ENCODE measurements around the gene LHFPL3. TPM values are rescaled to one million over a fixed set of nuclear protein-coding genes. Genes with fewer than 3 reads are reported as not detected.

The LHFPL3 gene
- total RNA-seq, 1 experiment from 2014 or later: not detected

GRCh38 chr7:104628017-104628416 lies 299.6 kb downstream of the LHFPL3 start:
- Histone ChIP-seq H3K9me3 (ENCODE audit: control insufficient read depth in 1 of 2, insufficient read depth in 1 of 2, low read depth in 1 of 2, low read length in 2 of 2) (no peaks in the 10 kb centered on the region), H3K27ac (ENCODE audit: low read depth, low read length) (no peak overlapping the region), H3K27me3 (ENCODE audit: insufficient read depth, low read length) (peaks cover 10% of the 10 kb centered on the region; the same call in 1 of the 2 replicates), H3K9me2 (ENCODE audit: insufficient read depth) (no peaks in the 10 kb centered on the region), H2AFZ (ENCODE audit: low read depth, low read length, poor library complexity, severe bottlenecking) (no peak overlapping the region), H3K9ac (ENCODE audit: low read length) (no peak overlapping the region), H3K4me3 (replicated peaks in 1 of 2; ENCODE audit: low read depth in 1 of 2, low read length in 2 of 2) (no peak overlapping the region), H3K4me1 (ENCODE audit: control insufficient read depth in 1 of 2, insufficient read depth in 2 of 2, low read length in 2 of 2) (no peaks in the 10 kb centered on the region), H3K4me2 (ENCODE audit: low read length) (no peak overlapping the region), H4K20me1 (ENCODE audit: insufficient read depth) (no peaks in the 10 kb centered on the region), H3K36me3 (ENCODE audit: control insufficient read depth in 1 of 2, insufficient read depth in 2 of 2, low read length in 2 of 2) (no peaks in the 10 kb centered on the region; a peak in 1 of 4 replicates), H3K79me2 (ENCODE audit: insufficient read depth, low read length) (no peaks in the 10 kb centered on the region)
- no TSS peak for BruUV-seq (replicated peaks)
- TF ChIP-seq ATF3 (IDR thresholded peaks at IDR 0.05) (no peak), REST (IDR thresholded peaks at IDR 0.05; ENCODE audit: low read depth) (no peak), ELF1 (IDR thresholded peaks at IDR 0.05; ENCODE audit: borderline replicate concordance, low read depth) (no peak), EGR1 (IDR thresholded peaks at IDR 0.05; ENCODE audit: low read depth) (no peak)
- RAD21 ChIA-PET (ENCODE audit: low non-redundant PET in 1 of 2, low total read pairs in 2 of 2, uncharacterized antibody in 2 of 2, unreplicated experiment in 2 of 2): no interaction called here
- CTCF ChIA-PET: no interaction called here
- POLR2A ChIA-PET: no interaction called here
- ATAC-seq (no peak), DNase-seq (ENCODE audit: low read depth, low spot score) (no peak)
- intact Hi-C loops (cut with micrococcal nuclease): loop anchor here (10.0 kb wide), 1 partner anchor 73 kb away; no protein-coding TSS in a partner anchor

- H3K9ac ChIP-seq (ENCODE audit: low read length): no peak overlapping the region
- intact Hi-C loops (cut with micrococcal nuclease): loop anchor here (10.0 kb wide), 1 partner anchor 75 kb away; no protein-coding TSS in a partner anchor
- no peaks in the 10 kb centered on the region for H3K9me2 ChIP-seq (ENCODE audit: insufficient read depth)
- H3K27me3 ChIP-seq (ENCODE audit: insufficient read depth, low read length): peaks cover 10% of the 10 kb centered on the region; the same call in 1 of the 2 replicates
- TF ChIP-seq RAD21 (IDR thresholded peaks at IDR 0.05; ENCODE audit: low read depth): no peak
- TF ChIP-seq CTCF (IDR thresholded peaks at IDR 0.05 in 2 of 3, conservative IDR thresholded peaks at IDR 0.05 in 1 of 3; ENCODE audit: borderline replicate concordance in 1 of 3, insufficient read depth in 1 of 3, low read depth in 2 of 3, low read length in 2 of 3): no peak
- TF ChIP-seq POLR2AphosphoS5 (IDR thresholded peaks at IDR 0.05; ENCODE audit: low read depth, low read length): no peak
- H3K9me3 ChIP-seq (ENCODE audit: control insufficient read depth in 1 of 2, insufficient read depth in 1 of 2, low read depth in 1 of 2, low read length in 2 of 2): no peaks in the 10 kb centered on the region
- no peaks in the 10 kb centered on the region for H3K79me2 ChIP-seq (ENCODE audit: insufficient read depth, low read length)
- H3K27ac ChIP-seq (ENCODE audit: low read depth, low read length): no peak overlapping the region
- RAD21 ChIA-PET (ENCODE audit: low non-redundant PET in 1 of 2, low total read pairs in 2 of 2, uncharacterized antibody in 2 of 2, unreplicated experiment in 2 of 2): no interaction called here
- ATAC-seq: no peak
- no peaks in the 10 kb centered on the region for H3K36me3 ChIP-seq (ENCODE audit: control insufficient read depth in 1 of 2, insufficient read depth in 2 of 2, low read length in 2 of 2)
- CTCF ChIA-PET: no interaction called here
- POLR2A ChIA-PET: no interaction called here
- H3K4me1 ChIP-seq (ENCODE audit: control insufficient read depth in 1 of 2, insufficient read depth in 2 of 2, low read length in 2 of 2): no peaks in the 10 kb centered on the region
- no peak for DNase-seq (ENCODE audit: low read depth, low spot score)
- H4K20me1 ChIP-seq (ENCODE audit: insufficient read depth): no peaks in the 10 kb centered on the region
- no peak overlapping the region for H2AFZ ChIP-seq (ENCODE audit: low read depth, low read length, poor library complexity, severe bottlenecking)
- BruUV-seq (replicated peaks): no TSS peak
- H3K4me2 ChIP-seq (ENCODE audit: low read length): no peak overlapping the region
- no peak overlapping the region for H3K4me3 ChIP-seq (replicated peaks in 1 of 2; ENCODE audit: low read depth in 1 of 2, low read length in 2 of 2)
Measured at GRCh38 chr7:104629408-104629807, 301.0 kb downstream of the LHFPL3 start.
